ENCODE results near the gene KCNQ1.

- TF ChIP-seq, protein P1, sequence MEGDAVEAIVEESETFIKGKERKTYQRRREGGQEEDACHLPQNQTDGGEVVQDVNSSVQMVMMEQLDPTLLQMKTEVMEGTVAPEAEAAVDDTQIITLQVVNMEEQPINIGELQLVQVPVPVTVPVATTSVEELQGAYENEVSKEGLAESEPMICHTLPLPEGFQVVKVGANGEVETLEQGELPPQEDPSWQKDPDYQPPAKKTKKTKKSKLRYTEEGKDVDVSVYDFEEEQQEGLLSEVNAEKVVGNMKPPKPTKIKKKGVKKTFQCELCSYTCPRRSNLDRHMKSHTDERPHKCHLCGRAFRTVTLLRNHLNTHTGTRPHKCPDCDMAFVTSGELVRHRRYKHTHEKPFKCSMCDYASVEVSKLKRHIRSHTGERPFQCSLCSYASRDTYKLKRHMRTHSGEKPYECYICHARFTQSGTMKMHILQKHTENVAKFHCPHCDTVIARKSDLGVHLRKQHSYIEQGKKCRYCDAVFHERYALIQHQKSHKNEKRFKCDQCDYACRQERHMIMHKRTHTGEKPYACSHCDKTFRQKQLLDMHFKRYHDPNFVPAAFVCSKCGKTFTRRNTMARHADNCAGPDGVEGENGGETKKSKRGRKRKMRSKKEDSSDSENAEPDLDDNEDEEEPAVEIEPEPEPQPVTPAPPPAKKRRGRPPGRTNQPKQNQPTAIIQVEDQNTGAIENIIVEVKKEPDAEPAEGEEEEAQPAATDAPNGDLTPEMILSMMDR (IDR thresholded peaks at IDR 0.05; ENCODE audit: insufficient read depth, low read length, poor library complexity, severe bottlenecking) = no peak
- no peak for TF ChIP-seq EZH2phosphoT487 (conservative IDR thresholded peaks at IDR 0.05; ENCODE audit: low read length)
These were observed 338.8 kb downstream of the KCNQ1 start for GRCh38 chr11:2783536-2784082.
